Upper lobe of right lung (tissue), 1 donor: Measurements from ENCODE around the gene THY1. TPM values are rescaled to one million over a fixed set of nuclear protein-coding genes. Genes with fewer than 3 reads are reported as not detected.

Source experiments
- ATAC-seq: fragments of 200-7000 bp; cut with Tn5 transposase; one replicate; pipeline ENCODE4 v1.9.1; 2020; ENCODE audit warnings: mild to moderate bottlenecking, moderate library complexity
- DNase-seq: peaks from one replicate; pipeline ENCODE4 v3.0.0-alpha.2; 2020
- H3K27ac ChIP-seq: fragments of 200-600 bp; one replicate; pipeline ENCODE4 v1.8.0; 2022
- H3K27me3 ChIP-seq: fragments of 200-600 bp; one replicate; pipeline ENCODE4 v1.8.0; 2022; ENCODE audit warnings: mild to moderate bottlenecking
- H3K36me3 ChIP-seq: fragments of 200-600 bp; one replicate; pipeline ENCODE4 v1.8.0; 2022
- H3K4me1 ChIP-seq: fragments of 200-600 bp; one replicate; pipeline ENCODE4 v1.8.0; 2022
- H3K4me3 ChIP-seq: fragments of 200-600 bp; one replicate; pipeline ENCODE4 v1.8.0; 2022; ENCODE audit warnings: mild to moderate bottlenecking
- H3K9me3 ChIP-seq: fragments of 200-600 bp; one replicate; pipeline ENCODE4 v1.8.0; 2022
- CTCF ChIP-seq: fragments of 200-600 bp; IDR thresholded peaks from one replicate; pipeline ENCODE4 v1.8.0; 2022; ENCODE audit warnings: antibody characterized with exemption
- intact Hi-C: fragments of 100-400 bp; cut with DNase I; formaldehyde crosslinking; loops from one replicate; pipeline ENCODE4 v1.11.0; 2022
- total RNA-seq: library from RNA; stranded (reverse); fragmentation: NEBNext Ultra II Directional; extraction: Animal tissue kit (Norgen Biotek cat#: 25700); gene quantifications from one replicate; pipeline ENCODE4 v1.2.1, GENCODE V29; 2021
- donor health status: DM: no; HTN: yes; CAD: no; lungs with severe emphysema.

THY1 gene
- total RNA-seq, 1 donor from 2014 or later, result 7.8 TPM

- no peaks in the 10 kb centered on the region for H3K36me3 ChIP-seq
- no peaks in the 10 kb centered on the region for H3K4me1 ChIP-seq
- no peak overlapping the region for H3K4me3 ChIP-seq
- no peak overlapping the region for H3K27ac ChIP-seq
- intact Hi-C loops, result no loop called here
- TF ChIP-seq CTCF, result no peak
- H3K9me3 ChIP-seq, result no peaks in the 10 kb centered on the region
- no peak for DNase-seq
- no peak for ATAC-seq
- H3K27me3 ChIP-seq, result no peaks in the 10 kb centered on the region
Measured at GRCh38 chr11:119434591-119435330, 11.8 kb upstream of the THY1 start.

- no peaks in the 10 kb centered on the region for H3K36me3 ChIP-seq
- ATAC-seq (no peak), DNase-seq (no peak)
- H3K4me1 ChIP-seq, result no peaks in the 10 kb centered on the region
- H3K27ac ChIP-seq, result no peak overlapping the region
- intact Hi-C loops, result no loop called here
- no peak overlapping the region for H3K4me3 ChIP-seq
- H3K9me3 ChIP-seq, result no peaks in the 10 kb centered on the region
- TF ChIP-seq CTCF, result no peak
- no peaks in the 10 kb centered on the region for H3K27me3 ChIP-seq
Measured at GRCh38 chr11:119433358-119433725, 10.4 kb upstream of the THY1 start.

- DNase-seq (no peak), ATAC-seq (no peak)
- no peak overlapping the region for H3K4me3 ChIP-seq
- no peak overlapping the region for H3K27ac ChIP-seq
- no peaks in the 10 kb centered on the region for H3K36me3 ChIP-seq
- no peak for TF ChIP-seq CTCF
- no peaks in the 10 kb centered on the region for H3K27me3 ChIP-seq
- intact Hi-C loops, result no loop called here
- no peaks in the 10 kb centered on the region for H3K4me1 ChIP-seq
- H3K9me3 ChIP-seq, result no peaks in the 10 kb centered on the region
Measured at GRCh38 chr11:119432484-119433357, 9.7 kb upstream of the THY1 start.

GRCh38 chr11:119431523-119431922 is 8.6 kb upstream of the THY1 start:
- Histone ChIP-seq H3K9me3 (no peaks in the 10 kb centered on the region), H3K36me3 (no peaks in the 10 kb centered on the region), H3K27me3 (no peaks in the 10 kb centered on the region), H3K4me1 (no peaks in the 10 kb centered on the region), H3K4me3 (no peak overlapping the region), H3K27ac (no peak overlapping the region)
- ATAC-seq (no peak), DNase-seq (no peak)
- no peak for TF ChIP-seq CTCF
- intact Hi-C loops, result no loop called here

- no peaks in the 10 kb centered on the region for H3K36me3 ChIP-seq
- intact Hi-C loops, result no loop called here
- ATAC-seq (no peak), DNase-seq (no peak)
- H3K4me3 ChIP-seq, result no peak overlapping the region
- H3K9me3 ChIP-seq, result no peaks in the 10 kb centered on the region
- no peak for TF ChIP-seq CTCF
- H3K27ac ChIP-seq, result no peak overlapping the region
- H3K4me1 ChIP-seq, result peaks cover 2% of the 10 kb centered on the region
- peaks cover 24% of the 10 kb centered on the region for H3K27me3 ChIP-seq
Measured at GRCh38 chr11:119427279-119427678, 4.3 kb upstream of the THY1 start.
